Parathyroid adenoma (tissue), 2 donors: ENCODE measurements around the gene GPC5.

ENCODE experiments used
- H2AFZ ChIP-seq: fragments of 300-600 bp; sonication (generic); one replicate; pipeline ENCODE4 v1.7.0; 2017; ENCODE audit warnings: antibody characterized with exemption, mild to moderate bottlenecking
- H3K27ac ChIP-seq: fragments of 300-600 bp; sonication (generic); one replicate; pipeline ENCODE4 v1.7.0; 2017
- H3K27me3 ChIP-seq: fragments of 300-600 bp; sonication (generic); one replicate; pipeline ENCODE4 v1.7.0; 2017; ENCODE audit warnings: low read length; ENCODE audit not compliant: control insufficient read depth, insufficient read depth
- H3K36me3 ChIP-seq: fragments of 300-600 bp; sonication (generic); one replicate; pipeline ENCODE4 v1.7.0; 2017; ENCODE audit warnings: low read length; ENCODE audit not compliant: control insufficient read depth, insufficient read depth
- H3K4me1 ChIP-seq: fragments of 300-600 bp; sonication (generic); one replicate; pipeline ENCODE4 v1.7.0; 2017; ENCODE audit warnings: control low read depth
- H3K4me2 ChIP-seq: fragments of 300-600 bp; sonication (generic); one replicate; pipeline ENCODE4 v1.7.0; 2017; ENCODE audit warnings: low read length
- H3K4me3 ChIP-seq: fragments of 300-600 bp; sonication (generic); one replicate; pipeline ENCODE4 v1.7.0; 2017; ENCODE audit warnings: low read depth, low read length
- H3K79me2 ChIP-seq: fragments of 300-600 bp; sonication (generic); one replicate; pipeline ENCODE4 v1.7.0; 2017; ENCODE audit warnings: control low read depth
- H3K9ac ChIP-seq: fragments of 300-600 bp; sonication (generic); one replicate; pipeline ENCODE4 v1.7.0; 2017; ENCODE audit warnings: mild to moderate bottlenecking
- H3K9me3 ChIP-seq: fragments of 300-600 bp; sonication (generic); one replicate; pipeline ENCODE4 v1.7.0; 2017; ENCODE audit warnings: low read length; ENCODE audit not compliant: control insufficient read depth
- TF ChIP-seq, protein P1 (sequence below): fragments of 300-600 bp; sonication (generic); IDR thresholded peaks from one replicate; pipeline ENCODE4 v1.7.0; 2017; ENCODE audit warnings: antibody characterized with exemption, mild to moderate bottlenecking
- donor health status: primary hyperparathyroidism.

Gene GPC5

DNA sequence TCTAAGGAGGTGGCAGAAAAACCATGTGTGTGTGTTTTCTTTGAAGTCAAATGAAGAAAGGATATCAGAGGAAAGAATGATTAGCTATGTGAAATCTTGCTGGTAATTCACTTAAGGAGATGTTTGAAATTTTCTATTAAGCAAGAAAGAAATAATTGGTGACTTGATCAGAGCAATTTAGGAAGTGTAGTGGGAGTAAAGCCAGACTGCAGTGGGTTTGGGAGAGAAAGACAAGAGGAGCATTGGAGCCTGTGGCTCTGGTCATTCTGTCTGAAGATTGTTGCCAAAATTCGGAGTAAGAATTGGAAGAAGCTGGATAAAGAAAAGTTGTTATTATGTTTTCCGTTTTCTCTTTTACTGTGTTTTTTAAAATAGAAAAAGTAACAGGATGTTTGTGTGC is 640.5 kb downstream of the GPC5 start:
- no peak overlapping the region for H3K4me3 ChIP-seq
- no peak overlapping the region for H2AFZ ChIP-seq
- H3K36me3 ChIP-seq = no peaks in the 10 kb centered on the region
- no peaks in the 10 kb centered on the region for H3K4me1 ChIP-seq
- H3K27ac ChIP-seq = no peak overlapping the region
- H3K27me3 ChIP-seq = no peaks in the 10 kb centered on the region
- H3K4me2 ChIP-seq = no peak overlapping the region
- H3K79me2 ChIP-seq = no peaks in the 10 kb centered on the region
- no peak overlapping the region for H3K9ac ChIP-seq
- no peaks in the 10 kb centered on the region for H3K9me3 ChIP-seq
- TF ChIP-seq, protein P1, sequence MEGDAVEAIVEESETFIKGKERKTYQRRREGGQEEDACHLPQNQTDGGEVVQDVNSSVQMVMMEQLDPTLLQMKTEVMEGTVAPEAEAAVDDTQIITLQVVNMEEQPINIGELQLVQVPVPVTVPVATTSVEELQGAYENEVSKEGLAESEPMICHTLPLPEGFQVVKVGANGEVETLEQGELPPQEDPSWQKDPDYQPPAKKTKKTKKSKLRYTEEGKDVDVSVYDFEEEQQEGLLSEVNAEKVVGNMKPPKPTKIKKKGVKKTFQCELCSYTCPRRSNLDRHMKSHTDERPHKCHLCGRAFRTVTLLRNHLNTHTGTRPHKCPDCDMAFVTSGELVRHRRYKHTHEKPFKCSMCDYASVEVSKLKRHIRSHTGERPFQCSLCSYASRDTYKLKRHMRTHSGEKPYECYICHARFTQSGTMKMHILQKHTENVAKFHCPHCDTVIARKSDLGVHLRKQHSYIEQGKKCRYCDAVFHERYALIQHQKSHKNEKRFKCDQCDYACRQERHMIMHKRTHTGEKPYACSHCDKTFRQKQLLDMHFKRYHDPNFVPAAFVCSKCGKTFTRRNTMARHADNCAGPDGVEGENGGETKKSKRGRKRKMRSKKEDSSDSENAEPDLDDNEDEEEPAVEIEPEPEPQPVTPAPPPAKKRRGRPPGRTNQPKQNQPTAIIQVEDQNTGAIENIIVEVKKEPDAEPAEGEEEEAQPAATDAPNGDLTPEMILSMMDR = no peak

DNA sequence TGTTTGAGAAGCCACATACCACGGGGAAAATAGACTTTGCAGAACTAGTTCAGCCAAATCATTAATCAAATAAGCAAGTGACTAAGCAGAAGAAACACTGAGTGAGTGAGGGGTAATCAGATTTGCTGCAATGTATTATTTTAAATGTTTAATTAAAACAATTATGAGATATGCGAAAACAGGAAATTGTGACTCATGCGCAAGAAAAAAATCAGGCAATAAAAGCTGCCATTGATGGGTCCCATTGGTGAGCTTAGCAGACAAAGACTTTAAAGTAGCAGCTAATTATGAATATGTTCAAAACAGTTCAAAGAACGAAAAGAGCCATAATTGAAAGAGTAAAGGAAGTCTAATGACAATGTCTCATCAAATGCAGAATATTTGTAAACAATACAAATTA is 644.1 kb downstream of the GPC5 start:
- Histone ChIP-seq H3K4me3 (no peak overlapping the region), H3K4me2 (no peak overlapping the region), H2AFZ (no peak overlapping the region), H3K9me3 (no peaks in the 10 kb centered on the region), H3K4me1 (no peaks in the 10 kb centered on the region), H3K36me3 (no peaks in the 10 kb centered on the region), H3K27ac (no peak overlapping the region), H3K79me2 (no peaks in the 10 kb centered on the region), H3K27me3 (no peaks in the 10 kb centered on the region), H3K9ac (no peak overlapping the region)
- TF ChIP-seq, protein P1 = no peak

DNA sequence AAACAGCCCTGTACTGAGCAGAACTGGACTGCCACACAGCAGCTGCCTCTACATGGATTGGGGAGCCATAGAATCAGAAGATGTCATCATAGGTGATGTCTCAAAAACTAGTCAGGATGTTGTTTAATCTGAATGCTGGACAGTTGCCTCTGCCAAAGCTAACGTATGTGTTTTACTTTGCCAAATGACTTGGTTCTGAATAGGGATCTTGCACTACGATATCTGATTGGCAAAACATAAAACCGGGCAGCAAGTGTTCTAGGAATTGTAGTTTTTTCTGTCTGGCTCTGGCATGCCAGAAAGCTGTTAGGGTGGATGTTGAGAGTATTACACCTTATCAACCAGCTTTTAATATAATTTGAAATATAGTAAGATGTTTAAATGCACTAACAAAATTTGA is 645.9 kb downstream of the GPC5 start:
- Histone ChIP-seq H2AFZ (no peak overlapping the region), H3K36me3 (no peaks in the 10 kb centered on the region), H3K4me2 (no peak overlapping the region), H3K9me3 (no peaks in the 10 kb centered on the region), H3K27me3 (no peaks in the 10 kb centered on the region), H3K27ac (no peak overlapping the region), H3K4me3 (no peak overlapping the region), H3K79me2 (no peaks in the 10 kb centered on the region), H3K9ac (no peak overlapping the region), H3K4me1 (no peaks in the 10 kb centered on the region)
- TF ChIP-seq, protein P1 = no peak

DNA sequence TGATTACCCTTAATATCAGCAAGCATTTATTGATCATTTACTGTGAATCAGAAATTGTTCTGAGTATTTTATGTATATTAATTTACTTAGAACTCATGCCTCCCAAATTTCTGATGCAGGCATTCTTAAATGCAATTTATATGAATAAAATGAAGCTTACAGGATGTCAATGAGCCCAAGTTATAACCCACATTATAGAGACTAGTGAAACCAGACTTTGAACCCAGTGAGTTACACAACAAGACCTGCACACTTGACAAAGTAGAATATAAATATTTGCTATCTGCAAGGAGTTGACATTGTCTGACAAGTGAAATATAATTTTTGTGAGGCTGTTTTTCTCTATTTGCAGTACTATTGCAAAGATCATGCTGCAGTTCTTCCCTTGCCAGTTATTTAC is 656.0 kb downstream of the GPC5 start:
- Histone ChIP-seq H3K9ac (no peak overlapping the region), H3K36me3 (no peaks in the 10 kb centered on the region), H3K4me2 (no peak overlapping the region), H3K27ac (no peak overlapping the region), H3K79me2 (no peaks in the 10 kb centered on the region), H3K4me1 (no peaks in the 10 kb centered on the region), H3K27me3 (no peaks in the 10 kb centered on the region), H2AFZ (no peak overlapping the region), H3K4me3 (no peak overlapping the region), H3K9me3 (no peaks in the 10 kb centered on the region)
- TF ChIP-seq, protein P1 = no peak

DNA sequence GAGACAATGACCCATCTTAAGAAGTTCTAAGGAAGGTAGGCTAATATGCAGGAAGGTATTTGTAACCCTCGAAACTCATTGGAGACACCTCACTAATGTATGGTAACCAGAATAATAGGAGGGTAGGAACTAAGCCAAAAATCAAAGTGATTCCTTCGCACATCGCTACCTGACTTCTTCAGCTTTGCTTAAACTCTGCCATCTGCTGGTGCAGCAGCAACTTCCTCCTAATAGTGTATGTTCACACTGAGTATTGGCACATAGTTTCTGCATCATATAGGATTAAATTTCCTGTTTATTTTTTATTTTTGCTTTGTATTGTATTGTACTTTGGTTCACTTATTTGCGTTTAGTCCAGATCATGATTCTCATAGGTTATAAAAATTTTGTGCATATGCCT is 676.2 kb downstream of the GPC5 start:
- H3K9me3 ChIP-seq = no peaks in the 10 kb centered on the region
- no peak overlapping the region for H3K27ac ChIP-seq
- H2AFZ ChIP-seq = no peak overlapping the region
- H3K4me2 ChIP-seq = no peak overlapping the region
- TF ChIP-seq, protein P1 = no peak
- no peaks in the 10 kb centered on the region for H3K4me1 ChIP-seq
- no peaks in the 10 kb centered on the region for H3K27me3 ChIP-seq
- H3K9ac ChIP-seq = no peak overlapping the region
- no peaks in the 10 kb centered on the region for H3K36me3 ChIP-seq
- no peaks in the 10 kb centered on the region for H3K79me2 ChIP-seq
- H3K4me3 ChIP-seq = no peak overlapping the region
